ENCODE data around the gene WASF2.

Gene WASF2

DNA sequence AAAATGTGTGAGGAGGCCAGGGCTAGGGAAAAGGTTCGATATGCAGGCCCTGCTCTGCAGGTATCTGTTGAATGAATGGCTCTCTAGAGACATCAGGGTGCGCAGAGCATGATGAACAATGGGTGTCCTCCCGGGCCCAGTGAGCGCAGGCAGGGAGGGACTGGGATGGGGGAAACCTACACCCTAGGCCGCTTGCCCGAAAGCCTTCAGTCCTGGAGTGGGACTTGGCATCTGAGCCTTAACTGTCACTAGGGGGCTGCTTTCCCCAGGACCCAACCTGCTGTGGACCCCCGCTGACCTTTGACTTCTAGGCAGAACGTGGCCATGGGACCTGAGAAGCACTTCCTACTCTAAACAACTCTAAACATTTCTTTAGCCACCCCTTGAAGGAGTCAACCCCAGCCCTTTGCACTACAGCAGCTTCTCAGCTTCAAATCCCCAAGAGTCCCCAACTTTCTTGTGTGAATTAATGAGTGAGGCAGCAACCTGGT lies 122.8 kb downstream of the WASF2 start:
- Histone ChIP-seq H3K9me3 (ENCODE audit: control insufficient read depth in 2 of 2, low read length in 2 of 2) (no peaks in the 10 kb centered on the region), H3K9ac (ENCODE audit: low read length in 2 of 2) (peak overlapping the region; percentile 89 to 99), H3K4me3 (ENCODE audit: low read length in 2 of 2) (peak overlapping the region; percentile 80 to 84), H3K4me1 (ENCODE audit: control insufficient read depth, insufficient read depth, low read length) (peaks cover 27% of the 10 kb centered on the region), H3K27me3 (ENCODE audit: control insufficient read depth in 1 of 2, insufficient read depth in 2 of 2, low read length in 2 of 2) (no peaks in the 10 kb centered on the region), H3K27ac (ENCODE audit: low read length) (peak overlapping the region; percentile 95), H3K36me3 (ENCODE audit: control insufficient read depth in 2 of 2, insufficient read depth in 2 of 2, low read length in 2 of 2) (peaks cover 4 to 18% of the 10 kb centered on the region in 2 donors)

DNA sequence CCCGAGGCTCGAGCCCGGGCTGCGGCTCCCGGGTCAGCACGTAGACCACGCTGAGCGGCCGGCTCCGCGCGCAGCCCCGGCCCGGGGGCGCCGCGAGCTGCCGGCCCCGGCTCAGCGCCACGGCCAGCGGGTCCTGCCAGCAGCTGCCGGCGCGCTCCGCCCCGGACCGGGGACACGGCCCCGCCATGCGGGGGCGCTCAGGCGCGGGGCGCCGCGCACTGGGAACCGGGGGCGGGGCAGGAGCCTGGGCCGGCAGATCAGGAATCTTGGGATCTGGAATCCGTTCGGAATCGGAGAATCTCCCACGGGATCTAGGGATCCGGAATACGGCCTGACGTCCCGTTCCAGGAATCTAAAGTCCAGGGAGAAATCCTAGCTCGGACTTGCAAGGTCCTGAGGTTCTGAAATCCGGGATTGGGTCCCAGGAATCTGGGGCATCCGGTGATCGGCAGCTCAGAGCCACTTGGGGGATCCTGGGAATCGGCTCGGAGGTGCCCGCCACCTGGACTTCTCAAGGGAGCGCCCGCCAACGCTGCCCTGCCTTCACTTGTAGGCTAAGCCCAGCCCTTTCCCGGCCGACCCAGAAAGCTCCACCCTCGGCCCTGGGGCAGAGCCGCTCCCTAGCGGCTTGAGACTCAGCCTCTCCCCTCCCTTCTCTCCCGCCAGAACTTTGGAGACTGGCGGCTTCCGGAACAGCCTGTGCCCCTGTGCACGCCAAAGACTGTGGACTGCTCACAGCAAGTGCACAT lies 123.4 kb downstream of the WASF2 start, which contains the start of gene MAP3K6:
TSS of gene MAP3K6 (minus strand) at position 551 of the 749 bp plus-strand sequence. CDS start at position 187, 364 bp downstream.
- Histone ChIP-seq H3K9ac (ENCODE audit: low read length in 2 of 2) (peak within 1 kb of the TSS; percentile 89 to 99), H3K9me3 (ENCODE audit: control insufficient read depth in 2 of 2, low read length in 2 of 2) (no peaks in the 10 kb centered on the region), H3K27ac (ENCODE audit: low read length) (peak within 1 kb of the TSS; percentile 95), H3K4me3 (ENCODE audit: low read length in 2 of 2) (peak within 1 kb of the TSS; percentile 80 to 84), H3K36me3 (ENCODE audit: control insufficient read depth in 2 of 2, insufficient read depth in 2 of 2, low read length in 2 of 2) (peaks cover 9 to 22% of the 10 kb centered on the region in 2 donors), H3K4me1 (ENCODE audit: control insufficient read depth, insufficient read depth, low read length) (peaks cover 27% of the 10 kb centered on the region), H3K27me3 (ENCODE audit: control insufficient read depth in 1 of 2, insufficient read depth in 2 of 2, low read length in 2 of 2) (no peaks in the 10 kb centered on the region)

DNA sequence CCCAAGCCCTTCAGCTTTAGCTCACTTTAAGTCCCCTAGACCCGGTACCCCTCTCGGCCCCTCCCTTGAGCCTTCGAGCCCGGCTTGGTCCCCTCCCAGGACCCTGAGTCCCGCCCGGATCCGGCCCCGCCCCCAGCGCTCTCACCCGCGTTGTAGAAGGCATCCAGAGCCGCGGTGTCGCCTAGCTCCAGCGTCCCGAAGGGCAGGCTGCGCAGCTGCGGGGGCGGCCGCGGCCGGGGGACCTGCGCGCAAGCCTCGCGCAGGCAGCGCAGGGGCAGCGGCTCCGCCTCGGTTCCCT lies 123.9 kb downstream of the WASF2 start:
- H3K9me3 ChIP-seq (ENCODE audit: control insufficient read depth in 2 of 2, low read length in 2 of 2) = no peaks in the 10 kb centered on the region
- H3K4me3 ChIP-seq (ENCODE audit: low read length in 2 of 2) = peak overlapping the region; percentile 59 to 84
- no peaks in the 10 kb centered on the region for H3K27me3 ChIP-seq (ENCODE audit: control insufficient read depth in 1 of 2, insufficient read depth in 2 of 2, low read length in 2 of 2)
- H3K9ac ChIP-seq (ENCODE audit: low read length in 2 of 2) = peak overlapping the region; percentile 76 to 87
- H3K4me1 ChIP-seq (ENCODE audit: control insufficient read depth, insufficient read depth, low read length) = peaks cover 27% of the 10 kb centered on the region
- H3K27ac ChIP-seq (ENCODE audit: low read length) = peak overlapping the region; percentile 95
- H3K36me3 ChIP-seq (ENCODE audit: control insufficient read depth in 2 of 2, insufficient read depth in 2 of 2, low read length in 2 of 2) = peaks cover 9 to 22% of the 10 kb centered on the region in 2 donors

DNA sequence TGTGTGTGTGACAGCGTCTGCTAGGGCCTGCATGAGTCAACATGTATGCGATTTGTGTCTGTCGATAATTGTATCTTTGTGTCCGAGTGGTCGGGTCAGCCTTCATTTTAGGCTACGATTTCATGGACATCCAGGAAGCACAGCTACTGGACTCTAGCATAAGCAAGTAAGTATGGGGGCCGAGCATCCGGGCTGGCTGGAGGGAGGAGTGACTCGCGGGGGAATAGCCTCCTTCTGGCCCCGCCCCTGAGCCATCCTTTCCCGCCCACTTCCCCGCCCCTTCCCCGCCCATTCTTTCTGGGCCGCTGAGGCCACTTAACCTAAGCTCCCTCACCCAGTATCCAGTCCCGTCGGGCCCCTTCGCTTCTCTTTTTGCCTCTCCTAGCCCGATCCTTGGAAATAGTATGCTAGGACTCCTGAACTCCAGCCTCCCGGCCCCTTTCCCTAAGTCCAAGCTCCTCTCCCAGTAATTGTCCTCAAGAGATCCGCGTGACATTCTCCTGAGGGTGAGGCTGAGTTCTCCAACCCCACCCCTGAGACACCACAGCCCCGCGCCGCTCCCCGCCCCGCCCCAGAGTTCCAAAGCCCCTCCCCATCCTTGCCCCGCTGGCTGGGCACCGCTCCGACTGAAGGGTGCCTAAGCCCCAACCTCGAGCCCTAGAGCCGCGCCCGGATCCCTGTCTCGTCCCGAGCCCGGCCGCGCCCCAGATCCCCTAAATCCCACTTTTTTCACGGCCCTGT lies 124.4 kb downstream of the WASF2 start:
- H3K27me3 ChIP-seq (ENCODE audit: control insufficient read depth in 1 of 2, insufficient read depth in 2 of 2, low read length in 2 of 2) = no peaks in the 10 kb centered on the region
- peaks cover 9 to 22% of the 10 kb centered on the region in 2 donors for H3K36me3 ChIP-seq (ENCODE audit: control insufficient read depth in 2 of 2, insufficient read depth in 2 of 2, low read length in 2 of 2)
- H3K4me1 ChIP-seq (ENCODE audit: control insufficient read depth, insufficient read depth, low read length) = peaks cover 27% of the 10 kb centered on the region
- H3K27ac ChIP-seq (ENCODE audit: low read length) = peak overlapping the region; percentile 95
- H3K4me3 ChIP-seq (ENCODE audit: low read length in 2 of 2) = peak overlapping the region; percentile 76 to 84
- H3K9me3 ChIP-seq (ENCODE audit: control insufficient read depth in 2 of 2, low read length in 2 of 2) = no peaks in the 10 kb centered on the region
- peak overlapping the region; percentile 81 to 87 for H3K9ac ChIP-seq (ENCODE audit: low read length in 2 of 2)

GRCh38 chr1:27364696-27365371 lies 125.1 kb downstream of the WASF2 start:
- H3K4me3 ChIP-seq (ENCODE audit: low read length in 2 of 2) = peak overlapping the region; percentile 76 to 84
- H3K4me1 ChIP-seq (ENCODE audit: control insufficient read depth, insufficient read depth, low read length) = peaks cover 30% of the 10 kb centered on the region
- no peaks in the 10 kb centered on the region for H3K27me3 ChIP-seq (ENCODE audit: control insufficient read depth in 1 of 2, insufficient read depth in 2 of 2, low read length in 2 of 2)
- H3K9me3 ChIP-seq (ENCODE audit: control insufficient read depth in 2 of 2, low read length in 2 of 2) = no peaks in the 10 kb centered on the region
- peak overlapping the region; percentile 71 to 87 for H3K9ac ChIP-seq (ENCODE audit: low read length in 2 of 2)
- peaks cover 9 to 24% of the 10 kb centered on the region in 2 donors for H3K36me3 ChIP-seq (ENCODE audit: control insufficient read depth in 2 of 2, insufficient read depth in 2 of 2, low read length in 2 of 2)
- H3K27ac ChIP-seq (ENCODE audit: low read length) = peak overlapping the region; percentile 95

DNA sequence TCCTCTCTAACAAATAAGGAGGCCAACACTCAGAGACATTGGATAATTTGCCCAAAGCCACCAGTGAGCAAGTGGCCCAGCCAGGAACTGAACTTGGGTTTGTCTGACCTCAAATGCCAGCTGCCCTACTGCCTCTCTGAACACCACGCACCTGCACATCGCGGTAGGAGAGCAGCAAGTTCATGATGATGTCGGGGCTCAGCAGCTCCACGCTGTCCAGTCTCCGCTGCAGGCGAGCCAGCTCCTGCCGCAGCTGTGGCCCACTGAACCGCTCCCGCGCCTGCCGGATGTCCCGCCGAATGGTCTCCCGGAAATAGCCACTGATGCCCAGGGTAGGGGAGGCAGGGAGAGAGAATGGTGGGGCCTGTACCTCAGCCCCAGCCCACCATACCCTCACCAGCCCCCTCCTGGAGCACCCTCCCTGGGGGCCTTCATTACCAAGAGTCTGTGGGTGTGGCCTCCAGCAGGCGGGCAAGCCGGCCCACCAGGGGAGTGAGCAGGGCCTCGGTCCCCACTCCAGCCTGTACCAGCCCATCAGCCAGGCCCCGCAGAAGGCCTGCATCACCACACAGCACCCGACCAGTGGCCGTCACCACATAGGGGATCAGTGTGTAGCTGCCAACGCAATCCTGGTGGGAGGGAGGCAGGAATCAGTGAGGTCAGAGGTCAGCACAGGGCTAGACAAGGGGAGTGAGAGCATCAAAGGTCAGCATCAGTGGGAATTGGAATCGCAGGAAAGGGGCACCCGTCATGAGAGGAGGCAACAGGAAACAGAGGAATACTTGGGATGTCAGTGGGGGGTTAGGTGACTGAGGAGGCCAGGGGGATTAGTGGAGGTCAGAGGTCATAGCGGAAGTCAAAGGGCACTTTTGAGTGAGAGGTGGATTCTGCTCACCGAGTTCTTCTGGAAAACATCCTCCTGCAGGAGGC lies 125.9 kb downstream of the WASF2 start:
- H3K27ac ChIP-seq (ENCODE audit: low read length) = peak overlapping the region; percentile 95
- no peaks in the 10 kb centered on the region for H3K27me3 ChIP-seq (ENCODE audit: control insufficient read depth in 1 of 2, insufficient read depth in 2 of 2, low read length in 2 of 2)
- peaks cover 9 to 27% of the 10 kb centered on the region in 2 donors for H3K36me3 ChIP-seq (ENCODE audit: control insufficient read depth in 2 of 2, insufficient read depth in 2 of 2, low read length in 2 of 2)
- no peak overlapping the region for H3K4me3 ChIP-seq (ENCODE audit: low read length in 2 of 2)
- H3K9me3 ChIP-seq (ENCODE audit: control insufficient read depth in 2 of 2, low read length in 2 of 2) = no peaks in the 10 kb centered on the region
- H3K4me1 ChIP-seq (ENCODE audit: control insufficient read depth, insufficient read depth, low read length) = peaks cover 24% of the 10 kb centered on the region
- H3K9ac ChIP-seq (ENCODE audit: low read length in 2 of 2) = peak overlapping the region in 1 of 2 donors; percentile 29

DNA sequence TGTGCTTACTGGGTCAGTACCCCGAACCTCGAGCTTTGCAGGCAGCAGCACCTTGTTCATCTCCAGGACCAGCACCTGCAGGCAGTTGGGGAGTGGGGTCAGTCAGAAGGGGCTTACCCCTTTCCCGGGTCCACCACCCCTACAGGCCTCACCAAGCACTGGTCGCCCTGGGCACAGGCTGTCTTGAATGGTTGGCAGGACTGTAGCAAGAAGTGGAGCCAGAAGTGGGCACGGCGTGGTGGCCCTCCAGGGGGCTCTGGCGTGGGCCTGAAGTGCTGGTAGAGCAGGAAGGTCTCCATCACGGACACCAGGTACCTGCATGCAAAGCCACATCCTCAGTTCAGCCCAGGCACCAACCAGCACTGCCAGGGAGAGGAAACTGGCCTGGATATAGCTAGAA lies 128.4 kb downstream of the WASF2 start:
- Histone ChIP-seq H3K27me3 (ENCODE audit: control insufficient read depth in 1 of 2, insufficient read depth in 2 of 2, low read length in 2 of 2) (no peaks in the 10 kb centered on the region), H3K4me3 (ENCODE audit: low read length in 2 of 2) (no peak overlapping the region), H3K27ac (ENCODE audit: low read length) (no peak overlapping the region), H3K4me1 (ENCODE audit: control insufficient read depth, insufficient read depth, low read length) (peaks cover 22% of the 10 kb centered on the region), H3K9me3 (ENCODE audit: control insufficient read depth in 2 of 2, low read length in 2 of 2) (no peaks in the 10 kb centered on the region), H3K9ac (ENCODE audit: low read length in 2 of 2) (no peak overlapping the region), H3K36me3 (ENCODE audit: control insufficient read depth in 2 of 2, insufficient read depth in 2 of 2, low read length in 2 of 2) (peaks cover 12 to 38% of the 10 kb centered on the region in 2 donors)

- Histone ChIP-seq H3K4me3 (ENCODE audit: low read length in 2 of 2) (peak overlapping the region in 1 of 2 donors; percentile 55), H3K36me3 (ENCODE audit: control insufficient read depth in 2 of 2, insufficient read depth in 2 of 2, low read length in 2 of 2) (peaks cover 15 to 42% of the 10 kb centered on the region in 2 donors), H3K4me1 (ENCODE audit: control insufficient read depth, insufficient read depth, low read length) (peaks cover 22% of the 10 kb centered on the region)
Measured at GRCh38 chr1:27361044-27361402, 128.9 kb downstream of the WASF2 start.

GRCh38 chr1:27360159-27361043 lies 129.6 kb downstream of the WASF2 start:
- Histone ChIP-seq H3K4me3 (ENCODE audit: low read length in 2 of 2) (peak overlapping the region; percentile 18 to 55), H3K27ac (ENCODE audit: low read length) (no peak overlapping the region), H3K9ac (ENCODE audit: low read length in 2 of 2) (peak overlapping the region in 1 of 2 donors; percentile 40)

More at GRCh38 chr1:27361044-27361402, 128.9 kb downstream of the WASF2 start:
- Histone ChIP-seq H3K9me3 (ENCODE audit: control insufficient read depth in 2 of 2, low read length in 2 of 2) (no peaks in the 10 kb centered on the region), H3K9ac (ENCODE audit: low read length in 2 of 2) (no peak overlapping the region), H3K27ac (ENCODE audit: low read length) (no peak overlapping the region), H3K27me3 (ENCODE audit: control insufficient read depth in 1 of 2, insufficient read depth in 2 of 2, low read length in 2 of 2) (no peaks in the 10 kb centered on the region)

More at GRCh38 chr1:27360159-27361043, 129.6 kb downstream of the WASF2 start:
- Histone ChIP-seq H3K4me1 (ENCODE audit: control insufficient read depth, insufficient read depth, low read length) (peaks cover 22% of the 10 kb centered on the region), H3K36me3 (ENCODE audit: control insufficient read depth in 2 of 2, insufficient read depth in 2 of 2, low read length in 2 of 2) (peaks cover 21 to 48% of the 10 kb centered on the region in 2 donors), H3K9me3 (ENCODE audit: control insufficient read depth in 2 of 2, low read length in 2 of 2) (no peaks in the 10 kb centered on the region), H3K27me3 (ENCODE audit: control insufficient read depth in 1 of 2, insufficient read depth in 2 of 2, low read length in 2 of 2) (no peaks in the 10 kb centered on the region)
